Fibroblast of mammary gland (primary cell): ENCODE results near the gene SWI5.

Experiments used
- DNase-seq: peaks from one replicate; pipeline ENCODE4 v3.0.0-alpha.2; 2010; ENCODE audit warnings: low read depth
- H3K4me3 ChIP-seq: 2 replicates; pipeline ENCODE4 v1.5.1; 2011; ENCODE audit warnings: low read depth, mild to moderate bottlenecking, low read length, moderate library complexity; ENCODE audit not compliant: control insufficient read depth
- TF ChIP-seq, protein P1 (sequence below): conservative IDR thresholded peaks from 2 replicates; pipeline ENCODE4 v1.5.1; 2011; ENCODE audit warnings: low read depth, low read length, inconsistent platforms; ENCODE audit not compliant: control insufficient read depth, insufficient read depth

The SWI5 gene

GRCh38 chr9:128257086-128257825, 18.8 kb upstream of the SWI5 start:
- TF ChIP-seq, protein P1, sequence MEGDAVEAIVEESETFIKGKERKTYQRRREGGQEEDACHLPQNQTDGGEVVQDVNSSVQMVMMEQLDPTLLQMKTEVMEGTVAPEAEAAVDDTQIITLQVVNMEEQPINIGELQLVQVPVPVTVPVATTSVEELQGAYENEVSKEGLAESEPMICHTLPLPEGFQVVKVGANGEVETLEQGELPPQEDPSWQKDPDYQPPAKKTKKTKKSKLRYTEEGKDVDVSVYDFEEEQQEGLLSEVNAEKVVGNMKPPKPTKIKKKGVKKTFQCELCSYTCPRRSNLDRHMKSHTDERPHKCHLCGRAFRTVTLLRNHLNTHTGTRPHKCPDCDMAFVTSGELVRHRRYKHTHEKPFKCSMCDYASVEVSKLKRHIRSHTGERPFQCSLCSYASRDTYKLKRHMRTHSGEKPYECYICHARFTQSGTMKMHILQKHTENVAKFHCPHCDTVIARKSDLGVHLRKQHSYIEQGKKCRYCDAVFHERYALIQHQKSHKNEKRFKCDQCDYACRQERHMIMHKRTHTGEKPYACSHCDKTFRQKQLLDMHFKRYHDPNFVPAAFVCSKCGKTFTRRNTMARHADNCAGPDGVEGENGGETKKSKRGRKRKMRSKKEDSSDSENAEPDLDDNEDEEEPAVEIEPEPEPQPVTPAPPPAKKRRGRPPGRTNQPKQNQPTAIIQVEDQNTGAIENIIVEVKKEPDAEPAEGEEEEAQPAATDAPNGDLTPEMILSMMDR, result no peak
- no peak for DNase-seq
- no peak overlapping the region for H3K4me3 ChIP-seq

DNA sequence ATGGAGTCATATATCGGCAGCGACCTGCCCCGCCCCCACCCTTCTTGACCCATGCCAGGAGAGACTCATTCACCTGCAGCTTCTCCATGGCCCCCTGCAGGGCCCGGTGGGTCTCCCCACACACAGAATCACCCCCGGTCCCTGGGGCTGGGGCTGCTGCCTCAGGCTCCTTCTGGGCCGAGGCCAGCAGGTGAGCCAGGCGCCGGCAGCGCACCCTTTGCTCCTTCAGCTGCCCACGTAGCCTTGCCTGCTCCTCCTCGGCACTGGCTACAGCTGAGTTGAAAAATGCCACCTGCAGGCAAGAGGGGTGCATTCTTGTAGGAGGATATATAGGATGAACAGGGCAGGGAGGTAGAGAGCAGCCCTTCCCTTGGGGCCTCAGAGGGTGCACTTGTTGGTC, 18.2 kb upstream of the SWI5 start:
- TF ChIP-seq, protein P1, result no peak
- H3K4me3 ChIP-seq, result no peak overlapping the region
- DNase-seq, result no peak

DNA sequence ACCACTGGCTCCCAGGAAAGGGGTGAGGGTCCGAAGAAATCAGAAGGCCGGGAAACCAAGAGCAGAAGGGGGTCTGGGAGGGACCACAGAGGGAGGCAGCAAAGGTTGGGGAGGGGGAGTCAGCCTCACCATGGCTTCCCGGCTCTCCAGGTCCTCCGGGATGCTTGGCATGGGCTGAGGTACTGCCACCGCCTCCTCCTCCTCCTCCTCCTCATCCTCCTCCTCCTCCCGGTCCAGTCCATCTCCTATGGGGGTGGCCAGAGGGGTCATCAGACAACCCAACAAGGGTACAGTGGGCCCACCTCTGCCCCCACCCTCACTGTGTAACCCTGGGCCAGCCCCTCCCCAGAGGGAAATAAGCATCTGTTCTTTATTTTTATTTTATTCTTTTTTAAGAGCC, 17.8 kb upstream of the SWI5 start:
- TF ChIP-seq, protein P1, result no peak
- H3K4me3 ChIP-seq, result no peak overlapping the region
- no peak for DNase-seq

GRCh38 chr9:128259156-128259555, 16.9 kb upstream of the SWI5 start:
- H3K4me3 ChIP-seq, result no peak overlapping the region
- TF ChIP-seq, protein P1, result no peak
- no peak for DNase-seq

DNA sequence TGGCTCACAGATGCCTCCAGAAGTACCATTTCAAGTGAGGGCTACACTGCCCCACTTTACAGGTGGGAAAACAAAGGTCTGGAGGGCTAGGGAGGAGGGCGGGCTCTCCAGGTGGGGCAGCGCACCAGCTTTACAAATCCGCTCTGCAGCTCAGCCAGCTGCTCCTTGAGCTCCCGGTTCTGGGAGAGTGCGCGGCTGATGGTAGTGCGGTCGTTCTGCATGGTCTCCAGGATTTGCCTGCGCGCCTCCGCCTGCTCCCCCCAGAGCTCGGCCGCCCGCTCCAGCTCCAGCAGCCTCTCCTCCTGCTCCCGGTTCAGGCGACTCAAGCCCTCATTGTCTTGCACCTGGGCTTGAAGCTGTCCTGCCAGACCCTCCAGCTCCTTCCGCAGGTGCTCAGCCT, 15.7 kb upstream of the SWI5 start:
- no peak overlapping the region for H3K4me3 ChIP-seq
- TF ChIP-seq, protein P1, result no peak
- no peak for DNase-seq

- H3K4me3 ChIP-seq, result no peak overlapping the region
- TF ChIP-seq, protein P1, result no peak
- no peak for DNase-seq
Observed at GRCh38 chr9:128262687-128263086, 13.4 kb upstream of the SWI5 start.
